NCI-H2107 treated with DMSO at 0.1 percent for 48 hours (cell line): ENCODE data around the gene SCAANT1.

ENCODE experiments used
- DNase-seq: peaks from one replicate; lab custom pipeline; 2025; ENCODE audit not compliant: unreplicated experiment; lab: John Stamatoyannopoulos, UW

The SCAANT1 gene

GRCh38 chr3:63864008-63864964, 47.9 kb downstream of the SCAANT1 start:
- no peak for DNase-seq

GRCh38 chr3:63863150-63864007, 48.8 kb downstream of the SCAANT1 start, which contains the start of the genes ATXN7 and THOC7:
TSS of gene ATXN7 (plus strand) at chr3:63863867. CDS start at chr3:63912599, 48,732 bp downstream.
TSS of gene THOC7 (minus strand) at chr3:63863805. CDS start at chr3:63863790, 15 bp downstream.
- DNase-seq, result no peak

- no peak for DNase-seq
Observed at GRCh38 chr3:63862804-63863149, 49.4 kb downstream of the SCAANT1 start.
